ENCODE results near the gene PWWP3B.

Gene PWWP3B

GRCh38 chrX:106168107-106168506, at the start of gene PWWP3B:
Gene PWWP3B, plus strand, starts transcription at chrX:106168305. Its CDS starts 37,128 bp downstream, at chrX:106205433.
- TF ChIP-seq CTCF (IDR thresholded peaks at IDR 0.05; ENCODE audit: extremely low read depth, missing control alignments): no peak
- no peak for DNase-seq (ENCODE audit: low spot score)

- no peak for DNase-seq (ENCODE audit: low spot score)
- no peak for TF ChIP-seq CTCF (IDR thresholded peaks at IDR 0.05; ENCODE audit: extremely low read depth, missing control alignments)
These were observed 29.1 kb upstream of the PWWP3B start for GRCh38 chrX:106139048-106139447.

DNA sequence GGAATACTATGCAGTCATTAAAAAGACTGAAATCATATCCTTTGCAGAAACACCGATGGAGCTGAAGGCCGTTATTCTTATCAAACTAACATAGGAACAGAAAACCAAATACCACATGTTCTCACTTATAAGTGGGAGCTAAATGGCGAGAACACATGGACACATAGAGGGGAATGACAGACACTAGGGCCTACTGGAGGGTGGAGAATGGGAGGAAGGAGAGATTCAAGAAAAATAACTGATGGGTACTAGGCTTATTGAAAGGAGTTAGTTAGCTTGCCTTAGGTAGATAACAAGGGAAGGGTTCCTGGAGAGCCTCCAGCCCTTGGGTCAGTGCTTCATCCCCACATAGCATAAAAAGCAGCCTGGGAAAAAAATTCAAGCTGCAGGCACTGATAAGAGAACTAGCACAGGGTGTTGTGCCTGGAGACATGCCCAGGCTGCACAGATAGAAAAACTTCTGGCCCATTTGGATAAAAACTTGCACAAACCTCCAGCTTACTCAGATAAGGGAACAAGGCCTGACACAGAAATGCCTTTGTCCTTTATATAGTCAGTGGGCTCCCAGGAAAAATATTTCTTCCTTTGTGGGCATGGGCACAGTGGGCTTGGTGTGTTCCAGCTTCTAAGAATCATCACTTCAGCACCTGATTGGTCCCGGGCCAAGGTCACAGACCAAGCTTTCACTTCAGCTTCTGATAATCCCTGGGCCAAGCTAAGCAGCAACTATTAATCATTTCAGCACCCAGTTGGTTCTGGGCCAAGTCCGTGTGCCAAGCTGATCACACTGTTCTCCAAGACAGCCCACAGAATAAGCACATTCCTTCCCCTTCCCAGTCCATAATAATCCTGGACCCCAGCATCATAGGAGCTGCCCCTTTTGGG, 23.1 kb upstream of the PWWP3B start:
- no peak for DNase-seq (ENCODE audit: low spot score)
- no peak for TF ChIP-seq CTCF (IDR thresholded peaks at IDR 0.05; ENCODE audit: extremely low read depth, missing control alignments)

DNA sequence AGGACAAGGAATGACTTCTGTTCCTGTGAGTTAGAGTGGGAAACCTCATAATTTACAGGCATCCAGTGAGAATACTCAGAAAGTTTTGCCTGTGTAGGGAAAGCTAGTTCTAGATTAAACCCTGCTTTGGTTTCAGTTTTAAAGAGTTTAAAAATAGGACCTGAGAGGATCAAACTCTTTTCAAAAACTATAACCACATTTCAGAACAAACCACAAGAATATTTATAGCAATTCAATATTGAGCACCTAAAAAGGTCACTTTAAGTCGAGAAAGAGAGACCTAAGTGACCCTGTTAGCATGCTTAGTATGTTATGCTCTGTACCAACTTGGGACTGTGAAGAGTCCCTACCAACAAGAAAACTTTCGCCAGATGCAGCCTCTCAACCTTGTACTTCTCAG, 17.4 kb upstream of the PWWP3B start:
- no peak for DNase-seq (ENCODE audit: low spot score)
- TF ChIP-seq CTCF (IDR thresholded peaks at IDR 0.05; ENCODE audit: extremely low read depth, missing control alignments): no peak

- TF ChIP-seq CTCF (IDR thresholded peaks at IDR 0.05; ENCODE audit: extremely low read depth, missing control alignments): no peak
- DNase-seq (ENCODE audit: low spot score): no peak
These were observed 8.2 kb upstream of the PWWP3B start for GRCh38 chrX:106159861-106160282.

GRCh38 chrX:106170318-106170717, 2.2 kb downstream of the PWWP3B start:
- DNase-seq (ENCODE audit: low spot score): no peak
- no peak for TF ChIP-seq CTCF (IDR thresholded peaks at IDR 0.05; ENCODE audit: extremely low read depth, missing control alignments)

GRCh38 chrX:106171293-106171820, 3.3 kb downstream of the PWWP3B start:
- TF ChIP-seq CTCF (IDR thresholded peaks at IDR 0.05; ENCODE audit: extremely low read depth, missing control alignments): no peak

More at GRCh38 chrX:106171293-106171820, 3.3 kb downstream of the PWWP3B start:
- no peak for DNase-seq (ENCODE audit: low spot score)
